Motor neuron (in vitro differentiated cells): ENCODE measurements around the gene RANBP3. TPM values are rescaled to one million over a fixed set of nuclear protein-coding genes. Genes with fewer than 3 reads are reported as not detected.

ENCODE experiments used
- ATAC-seq, 8 experiments: fragments of 200-7000 bp; cut with Tn5 transposase; replicated peaks in 6 of 8; 2 replicates each; pipeline ENCODE4 v1.8.0; 2021; ENCODE audit warnings: mild to moderate bottlenecking in 8 of 8, moderate library complexity in 8 of 8
- H3K27ac ChIP-seq, 2 donors: fragments of 250-450 bp; sonication (Bioruptor Pico); 2 replicates each; pipeline ENCODE4 v1.9.0; 2021; ENCODE audit warnings: antibody characterized with exemption in 2 of 2, mild to moderate bottlenecking in 2 of 2, moderate library complexity in 1 of 2
- H3K4me1 ChIP-seq, 2 donors: fragments of 250-450 bp; sonication (Bioruptor Pico); replicated peaks in 1 of 2; 2 replicates each; pipeline ENCODE4 v1.6.1; 2021; ENCODE audit warnings: antibody characterized with exemption in 2 of 2, mild to moderate bottlenecking in 2 of 2, moderate library complexity in 1 of 2
- H3K4me3 ChIP-seq, 5 donors: fragments of 250-450 bp; sonication (Bioruptor Pico); 2 replicates each; pipeline ENCODE4 v1.9.0; 2021; ENCODE audit warnings: antibody characterized with exemption in 5 of 5, mild to moderate bottlenecking in 5 of 5, moderate library complexity in 4 of 5
- WGBS, 10 experiments: fragments of 450-650 bp; shearing (Covaris generic); methylation state at CpG; one replicate each; pipeline ENCODE4 v1.0.0; 2022; 5-methylcytosine and 5-hydroxymethylcytosine counted together
- in situ Hi-C, 9 experiments: fragments of 400-800 bp; cut with MboI; loops; one replicate each; pipeline ENCODE4 v1.15.0; 2021; ENCODE audit warnings: low sequenced_read_pairs in 9 of 9, low pct_unique_long_range_greater_than_20kb in 2 of 9; ENCODE audit not compliant: unreplicated experiment in 9 of 9
- total RNA-seq, 8 experiments: library from RNA; unstranded; fragments of 300-600 nt; gene quantifications; 2 replicates each; pipeline versions ENCODE4 v1.2.3 to v1.2.4, GENCODE V29; 2022

The RANBP3 gene
- total RNA-seq, 8 experiments from 2014 or later, result 31.5 to 69.1 (median 41.0) TPM

- WGBS, 10 experiments, result 87 to 100% (median 96%) methylated on average over 1 to 4 of the region's 20 CpGs; no CpG with 5 or more reads in 7 of the 10 experiments
- in situ Hi-C loops, result no loop called here
- H3K27ac ChIP-seq, result no peak overlapping the region
- ATAC-seq, result no peak
- H3K4me3 ChIP-seq, result no peak overlapping the region
- H3K4me1 ChIP-seq, result peaks cover 0 to 14% of the 10 kb centered on the region in 2 donors
Measured at GRCh38 chr19:5918463-5919079, 59.4 kb downstream of the RANBP3 start.

- H3K27ac ChIP-seq, result no peak overlapping the region
- in situ Hi-C loops, result no loop called here
- WGBS, 10 experiments, result 80 to 100% (median 100%) methylated on average over 1 to 2 of the region's 36 CpGs; no CpG with 5 or more reads in 7 of the 10 experiments
- peaks cover 0 to 14% of the 10 kb centered on the region in 2 donors for H3K4me1 ChIP-seq
- no peak for ATAC-seq
- H3K4me3 ChIP-seq, result no peak overlapping the region
Measured at GRCh38 chr19:5917431-5918107, 60.4 kb downstream of the RANBP3 start.

DNA sequence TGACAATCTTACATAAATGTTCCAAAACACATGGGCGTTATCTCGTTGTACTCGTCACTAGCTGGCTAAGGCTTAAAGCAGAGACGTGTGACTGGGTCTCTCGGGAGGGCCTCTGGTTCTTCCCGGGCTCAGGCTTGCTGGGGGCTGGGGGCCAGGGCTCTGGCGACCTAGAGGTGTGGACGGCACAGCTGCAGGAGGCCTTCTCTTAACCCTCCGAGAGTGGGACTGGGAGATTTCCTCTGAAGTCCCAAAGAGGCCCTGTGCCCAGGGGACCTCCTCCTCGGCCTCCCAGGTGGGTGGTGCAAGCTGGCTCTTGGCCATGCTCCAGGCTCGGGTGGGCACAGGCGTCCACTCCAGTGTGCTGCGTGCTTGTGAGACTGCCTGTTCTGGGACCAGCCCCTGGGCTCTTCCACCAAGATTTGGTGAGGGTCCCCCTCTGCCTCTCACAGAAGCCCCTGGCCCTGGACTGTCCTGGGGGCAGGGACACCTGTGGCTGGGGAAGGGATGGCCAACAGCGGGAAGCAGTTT is 61.7 kb downstream of the RANBP3 start:
- H3K4me1 ChIP-seq, result peaks cover 0 to 14% of the 10 kb centered on the region in 2 donors
- WGBS, 10 experiments, result 15 to 100% (median 80%) methylated on average over 2 to 4 of the region's 14 CpGs; no CpG with 5 or more reads in 5 of the 10 experiments
- peak in 3 of 8 experiments; percentile 1 to 38 (median 24) for ATAC-seq
- H3K4me3 ChIP-seq, result no peak overlapping the region
- in situ Hi-C loops, result no loop called here
- H3K27ac ChIP-seq, result no peak overlapping the region

GRCh38 chr19:5915782-5916165 is 62.2 kb downstream of the RANBP3 start:
- WGBS, 10 experiments, result no CpG with 5 or more reads among the region's 11 CpGs
- H3K27ac ChIP-seq, result peak overlapping the region in 1 of 2 donors; percentile 43
- H3K4me3 ChIP-seq, result no peak overlapping the region
- peaks cover under 1 to 14% of the 10 kb centered on the region in 2 donors for H3K4me1 ChIP-seq
- in situ Hi-C loops, result no loop called here
- ATAC-seq, result peak in 2 of 8 experiments; percentile 14 to 28

DNA sequence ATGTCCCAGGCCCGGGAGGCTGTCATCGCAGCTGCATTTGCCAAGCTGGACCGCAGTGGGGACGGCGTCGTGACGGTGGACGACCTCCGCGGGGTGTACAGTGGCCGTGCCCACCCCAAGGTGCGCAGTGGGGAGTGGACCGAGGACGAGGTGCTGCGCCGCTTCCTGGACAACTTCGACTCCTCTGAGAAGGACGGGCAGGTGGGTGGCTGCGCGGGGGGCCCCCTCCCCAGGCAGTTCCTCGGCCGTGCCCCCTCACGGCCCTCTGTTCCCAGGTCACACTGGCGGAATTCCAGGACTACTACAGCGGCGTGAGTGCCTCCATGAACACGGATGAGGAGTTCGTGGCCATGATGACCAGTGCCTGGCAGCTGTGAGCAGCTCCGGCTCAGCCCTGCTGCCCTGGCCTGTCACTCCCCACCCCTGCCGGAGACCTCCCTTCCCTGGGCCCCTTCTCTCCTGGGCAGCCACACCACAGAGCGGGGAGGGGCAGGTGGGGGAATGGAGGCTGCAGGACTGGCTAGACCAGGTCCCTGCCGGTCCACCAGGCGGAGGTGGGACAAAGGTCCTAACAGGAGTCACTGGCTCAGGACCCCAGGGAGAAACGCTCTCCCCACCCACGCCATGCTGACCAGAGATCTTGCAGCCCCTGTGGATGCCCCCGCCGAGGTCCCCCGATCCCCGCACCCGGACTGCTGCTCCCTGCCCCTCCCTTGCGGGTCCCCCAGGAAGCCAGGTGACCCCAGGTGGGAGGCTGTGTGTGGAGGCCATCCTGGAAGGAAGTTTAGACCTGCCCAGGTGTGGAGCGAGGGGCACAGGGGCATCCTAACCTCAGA is 62.8 kb downstream of the RANBP3 start:
- Histone ChIP-seq H3K4me1 (peaks cover 4 to 19% of the 10 kb centered on the region in 2 donors), H3K4me3 (no peak overlapping the region), H3K27ac (peak overlapping the region in 1 of 2 donors; percentile 43)
- in situ Hi-C loops, result no loop called here
- 60% methylated on average over 1 of the region's 42 CpGs; no CpG with 5 or more reads in 9 of the 10 experiments for WGBS, 10 experiments
- ATAC-seq, result peak in 5 of 8 experiments; percentile 74 to 84 (median 76)

DNA sequence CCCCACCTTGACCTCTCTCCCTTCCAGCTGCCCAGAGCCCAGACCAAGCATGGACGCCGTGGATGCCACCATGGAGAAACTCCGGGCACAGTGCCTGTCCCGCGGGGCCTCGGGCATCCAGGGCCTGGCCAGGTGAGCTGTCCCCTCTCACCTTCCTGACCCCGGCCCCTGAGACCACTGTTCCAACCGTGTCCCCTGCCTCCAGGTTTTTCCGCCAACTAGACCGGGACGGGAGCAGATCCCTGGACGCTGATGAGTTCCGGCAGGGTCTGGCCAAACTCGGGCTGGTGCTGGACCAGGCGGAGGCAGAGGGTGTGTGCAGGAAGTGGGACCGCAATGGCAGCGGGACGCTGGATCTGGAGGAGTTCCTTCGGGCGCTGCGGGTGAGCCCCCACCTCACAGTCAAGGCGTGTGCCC is 63.6 kb downstream of the RANBP3 start:
- Histone ChIP-seq H3K4me1 (peaks cover 9 to 27% of the 10 kb centered on the region in 2 donors), H3K4me3 (no peak overlapping the region), H3K27ac (no peak overlapping the region)
- in situ Hi-C loops, result no loop called here
- 60 to 97% methylated on average over 1 to 6 of the region's 22 CpGs; no CpG with 5 or more reads in 8 of the 10 experiments for WGBS, 10 experiments
- ATAC-seq, result peak in 4 of 8 experiments; percentile 3 to 50 (median 24)

DNA sequence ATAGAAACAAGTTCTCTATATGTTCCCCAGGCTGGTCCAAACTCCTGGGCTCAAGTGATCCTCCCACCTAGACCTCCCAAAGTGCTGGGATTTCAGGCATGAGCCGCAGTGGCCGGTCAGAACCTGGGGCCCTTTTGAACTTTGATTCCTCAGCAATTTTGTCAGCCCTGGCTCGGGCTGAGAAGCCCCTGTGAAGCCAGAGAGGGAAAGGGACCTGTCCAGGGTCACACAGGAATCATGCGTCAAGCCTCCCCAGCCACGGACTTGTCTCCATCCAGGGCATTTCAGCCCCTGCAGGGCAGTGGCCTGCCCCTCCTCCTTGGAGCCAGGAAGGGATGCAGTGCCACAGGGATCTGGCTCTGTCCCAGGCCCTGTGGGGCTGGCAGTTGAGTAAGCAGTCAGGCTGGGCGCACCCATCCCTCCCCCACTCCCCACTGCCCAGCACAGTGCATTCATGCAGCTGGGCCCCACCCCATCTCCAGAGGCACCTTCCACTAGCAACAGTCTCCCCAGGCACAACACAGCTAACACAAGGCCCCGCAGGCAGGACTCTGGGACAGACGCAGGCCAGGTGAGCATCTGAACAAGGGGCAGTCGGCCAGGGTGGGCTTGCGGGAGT is 64.1 kb downstream of the RANBP3 start, which contains the start of gene CAPS:
Gene CAPS (plus strand): TSS at position 516 of the 619 bp plus-strand sequence. CDS start 153 bp downstream, outside the sequence.
- in situ Hi-C loops, result no loop called here
- H3K27ac ChIP-seq, result peak within 1 kb of the TSS in 1 of 2 donors; percentile 43
- ATAC-seq, result peak; percentile 21 to 95 (median 54)
- H3K4me1 ChIP-seq, result peaks cover 9 to 28% of the 10 kb centered on the region in 2 donors
- 56 to 100% (median 90%) methylated on average over 1 to 4 of the region's 10 CpGs; no CpG with 5 or more reads in 4 of the 10 experiments for WGBS, 10 experiments
- H3K4me3 ChIP-seq, result no peak within 1 kb of the TSS

GRCh38 chr19:5911366-5911765 is 66.6 kb downstream of the RANBP3 start:
- Histone ChIP-seq H3K27ac (no peak overlapping the region), H3K4me1 (peaks cover 9 to 28% of the 10 kb centered on the region in 2 donors), H3K4me3 (no peak overlapping the region)
- 17 to 100% (median 100%) methylated on average over 1 of the region's 1 CpG; no CpG with 5 or more reads in 7 of the 10 experiments for WGBS, 10 experiments
- in situ Hi-C loops, result no loop called here
- no peak for ATAC-seq

DNA sequence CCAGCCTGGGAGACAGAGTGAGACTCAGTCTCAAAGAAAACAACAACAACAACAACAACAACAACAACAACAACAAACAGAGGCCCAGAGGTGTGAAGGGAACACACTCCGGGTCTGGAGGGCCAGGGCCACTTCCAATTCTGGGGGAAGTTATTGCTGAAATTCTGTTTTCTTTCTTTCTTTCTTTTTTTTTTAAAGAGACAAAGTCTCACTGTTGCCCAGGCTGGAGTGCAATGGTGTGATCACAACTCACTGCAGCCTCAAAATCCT is 67.4 kb downstream of the RANBP3 start:
- ATAC-seq, result no peak
- Histone ChIP-seq H3K4me3 (no peak overlapping the region), H3K4me1 (peaks cover 9 to 22% of the 10 kb centered on the region in 2 donors), H3K27ac (no peak overlapping the region)
- 80 to 100% (median 89%) methylated on average over 1 of the region's 1 CpG; no CpG with 5 or more reads in 7 of the 10 experiments for WGBS, 10 experiments
- in situ Hi-C loops, result no loop called here

DNA sequence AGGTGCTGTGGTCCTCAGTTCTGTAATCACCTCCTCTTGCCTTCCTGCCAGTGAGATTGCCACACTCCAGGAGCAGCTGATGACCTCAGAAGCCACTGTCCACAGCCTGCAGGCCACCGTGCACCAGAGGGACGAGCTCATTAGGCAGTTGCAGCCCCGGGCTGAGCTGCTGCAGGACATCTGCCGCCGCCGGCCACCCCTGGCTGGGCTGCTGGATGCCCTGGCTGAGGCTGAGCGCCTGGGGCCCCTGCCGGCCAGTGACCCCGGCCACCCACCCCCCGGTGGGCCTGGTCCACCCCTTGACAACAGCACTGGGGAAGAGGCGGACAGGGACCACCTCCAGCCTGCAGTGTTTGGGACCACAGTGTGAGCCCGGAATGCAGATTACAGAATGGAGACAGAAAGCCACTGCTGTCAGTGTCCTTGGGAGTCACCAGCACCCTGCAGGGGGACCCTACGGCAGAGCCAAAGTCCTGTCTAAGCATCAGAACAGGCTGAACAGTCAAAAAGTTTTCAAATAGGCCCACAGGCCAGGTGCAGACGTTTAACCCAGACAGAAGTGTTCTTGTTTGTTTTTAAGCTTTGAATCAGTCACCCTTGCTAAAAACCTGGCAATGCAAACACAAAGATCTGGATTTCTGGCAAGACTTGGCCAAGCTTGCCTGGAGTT is 69.0 kb downstream of the RANBP3 start:
- no peak for ATAC-seq
- Histone ChIP-seq H3K27ac (peak overlapping the region in 1 of 2 donors; percentile 48), H3K4me1 (peaks cover 12 to 14% of the 10 kb centered on the region in 2 donors), H3K4me3 (no peak overlapping the region)
- in situ Hi-C loops, result no loop called here
- WGBS, 10 experiments, result 33 to 53% (median 42%) methylated on average over 1 to 8 of the region's 14 CpGs; no CpG with 5 or more reads in 6 of the 10 experiments

- Histone ChIP-seq H3K4me3 (no peak overlapping the region), H3K4me1 (peaks cover 16 to 19% of the 10 kb centered on the region in 2 donors), H3K27ac (no peak overlapping the region)
- no peak for ATAC-seq
- 11 to 100% (median 72%) methylated on average over 1 to 3 of the region's 5 CpGs; no CpG with 5 or more reads in 6 of the 10 experiments for WGBS, 10 experiments
- in situ Hi-C loops, result no loop called here
Measured at GRCh38 chr19:5907241-5907640, 70.7 kb downstream of the RANBP3 start.
